GM18951 (cell line): ENCODE measurements around the gene CIAO2A.

ENCODE experiments used
- POLR2A ChIP-seq: IDR thresholded peaks from 4 replicates; pipeline ENCODE4 v1.6.1; 2011; ENCODE audit warnings: mild to moderate bottlenecking; ENCODE audit not compliant: insufficient read length, insufficient read depth; ENCODE audit errors: extremely low read depth
- in situ Hi-C: fragments of 300-500 bp; cut with MboI; formaldehyde crosslinking; loops from one replicate; pipeline ENCODE4 v1.12.0; 2022; ENCODE audit warnings: low sequenced_read_pairs, mixed read lengths, inconsistent platforms; ENCODE audit not compliant: unreplicated experiment

Gene CIAO2A

DNA sequence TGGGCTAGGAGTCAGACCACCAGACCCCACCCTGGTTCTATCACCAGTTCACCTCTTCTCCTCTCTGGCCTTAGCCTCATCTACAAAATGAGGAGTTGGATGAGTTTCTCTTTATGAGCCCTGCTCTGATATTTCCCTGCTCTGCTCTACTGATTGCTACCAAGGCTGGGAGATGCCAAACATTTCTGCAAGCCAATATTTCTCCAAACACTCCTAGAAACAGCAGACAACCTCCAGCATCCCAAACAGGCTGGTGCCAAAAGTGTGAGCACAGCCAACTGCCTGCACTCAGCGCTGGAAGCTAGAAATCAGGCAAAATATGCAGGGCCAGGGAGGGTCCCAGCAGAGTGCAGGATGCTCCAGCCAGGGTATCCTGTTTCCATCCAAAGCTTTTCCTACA is 58.1 kb downstream of the CIAO2A start:
- in situ Hi-C loops: no loop called here
- no peak for TF ChIP-seq POLR2A

DNA sequence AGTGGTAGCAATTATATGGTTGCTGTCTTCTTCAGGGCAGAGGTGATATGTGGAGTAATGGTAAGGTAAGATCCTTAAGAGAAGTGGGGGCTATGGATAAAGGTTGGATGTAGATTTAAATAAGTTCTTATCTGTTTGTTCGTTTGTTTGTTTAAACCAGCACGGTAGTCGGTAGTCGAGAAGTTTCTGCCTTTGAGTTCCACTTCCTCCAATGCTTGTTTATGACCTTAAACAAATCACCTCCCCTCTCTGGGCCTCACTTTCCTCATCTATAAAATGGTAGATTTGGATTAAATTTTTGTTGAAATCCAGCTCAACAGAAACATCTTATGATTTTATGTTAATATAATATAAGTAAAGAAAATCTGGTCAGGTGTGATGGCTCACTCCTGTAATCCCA is 59.1 kb downstream of the CIAO2A start:
- in situ Hi-C loops: no loop called here
- no peak for TF ChIP-seq POLR2A

DNA sequence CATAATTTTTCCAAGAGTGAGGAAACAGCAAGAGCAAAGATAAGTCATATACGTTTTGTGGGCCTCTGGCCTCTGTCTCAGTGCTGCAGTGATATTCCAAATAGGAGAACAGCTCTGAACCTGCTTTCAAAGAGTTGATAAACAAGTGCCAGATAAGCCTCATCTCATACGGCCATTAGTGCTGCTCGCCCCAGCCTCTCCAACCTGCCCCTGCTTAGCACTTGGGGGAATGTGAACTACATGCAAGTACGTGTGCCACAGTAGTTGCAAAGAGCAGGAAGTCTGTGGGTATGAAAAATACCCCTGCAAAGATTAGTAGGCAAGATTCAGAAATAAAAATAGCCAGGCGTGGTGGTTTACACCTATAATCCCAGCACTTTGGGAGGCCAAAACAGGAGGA is 61.3 kb downstream of the CIAO2A start:
- in situ Hi-C loops: no loop called here
- no peak for TF ChIP-seq POLR2A

DNA sequence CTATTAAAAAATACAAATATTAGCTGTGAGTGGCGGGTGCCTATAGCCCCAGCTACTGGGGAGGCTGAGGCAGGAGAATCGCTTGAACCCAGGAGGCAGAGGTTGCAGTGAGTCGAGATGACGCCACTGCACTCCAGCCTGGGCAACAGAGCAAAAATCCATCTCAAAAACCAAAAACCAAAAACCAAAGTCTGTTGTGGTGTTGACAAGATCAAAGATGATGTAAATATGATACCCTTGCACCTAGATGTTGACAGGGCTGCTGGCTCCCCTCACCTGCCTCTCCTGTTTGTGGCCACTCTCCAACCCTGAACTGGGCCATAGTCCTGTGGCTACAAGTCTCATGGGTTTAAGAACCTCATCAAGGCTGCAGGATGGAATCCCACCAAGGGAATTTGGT is 63.5 kb downstream of the CIAO2A start:
- no peak for TF ChIP-seq POLR2A
- in situ Hi-C loops: no loop called here

DNA sequence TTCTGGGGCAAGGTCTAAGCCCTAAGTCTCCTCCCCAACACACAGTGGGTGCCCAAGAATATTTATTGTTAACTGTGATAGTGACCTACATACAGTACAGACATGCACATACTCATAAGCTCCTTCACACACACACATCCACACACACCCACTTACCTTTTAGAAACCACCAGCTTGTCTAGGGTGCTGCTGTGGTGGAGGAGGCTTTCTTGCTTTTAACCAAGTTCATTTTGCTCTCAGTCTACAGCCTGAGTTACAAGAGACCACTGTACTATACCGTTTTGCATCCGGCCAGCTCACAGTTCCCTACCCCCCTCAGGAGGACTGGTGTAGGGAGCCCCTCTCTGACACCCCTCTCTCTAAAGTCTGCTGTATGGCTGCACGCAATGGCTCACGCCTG is 64.0 kb downstream of the CIAO2A start:
- in situ Hi-C loops: no loop called here
- no peak for TF ChIP-seq POLR2A

DNA sequence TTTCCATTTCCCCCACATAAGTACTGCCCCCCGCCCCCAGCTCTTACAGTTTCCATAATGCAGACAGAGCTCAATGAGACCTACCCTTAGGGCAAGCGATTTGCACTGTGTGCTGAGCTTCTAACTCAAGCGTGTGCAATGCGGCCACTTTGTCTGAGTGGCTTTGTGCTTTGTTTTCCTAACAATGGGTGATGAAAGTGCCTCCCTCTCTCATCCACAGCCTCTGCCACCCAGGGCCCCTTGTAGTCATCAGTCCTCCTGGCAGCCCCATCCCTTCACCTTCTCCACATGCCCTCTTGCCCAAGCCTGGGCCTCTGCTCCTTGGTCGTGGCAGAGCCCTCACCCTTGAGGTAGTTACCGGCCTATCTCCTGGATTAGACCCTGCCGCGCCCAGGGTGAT is 64.5 kb downstream of the CIAO2A start:
- no peak for TF ChIP-seq POLR2A
- in situ Hi-C loops: no loop called here

DNA sequence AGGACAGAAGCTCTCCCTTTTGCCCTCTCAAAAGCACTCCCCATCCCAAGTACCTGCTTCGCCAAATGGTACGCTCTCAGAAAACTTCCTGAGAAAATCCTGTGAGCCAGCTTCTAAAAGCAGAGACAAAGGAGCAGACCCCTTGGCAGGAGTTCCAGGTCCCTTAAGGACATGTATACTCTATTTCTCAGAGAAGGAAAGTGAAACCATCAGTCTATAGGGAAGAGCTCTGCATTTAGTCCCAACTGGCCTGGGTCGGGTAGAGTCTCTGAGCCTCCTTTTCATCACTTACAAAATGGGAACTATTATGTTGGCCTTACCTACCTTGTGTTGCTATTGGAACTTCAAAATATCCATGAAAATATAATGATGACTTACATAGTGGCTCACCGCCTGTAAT is 67.0 kb downstream of the CIAO2A start:
- no peak for TF ChIP-seq POLR2A
- in situ Hi-C loops: no loop called here

DNA sequence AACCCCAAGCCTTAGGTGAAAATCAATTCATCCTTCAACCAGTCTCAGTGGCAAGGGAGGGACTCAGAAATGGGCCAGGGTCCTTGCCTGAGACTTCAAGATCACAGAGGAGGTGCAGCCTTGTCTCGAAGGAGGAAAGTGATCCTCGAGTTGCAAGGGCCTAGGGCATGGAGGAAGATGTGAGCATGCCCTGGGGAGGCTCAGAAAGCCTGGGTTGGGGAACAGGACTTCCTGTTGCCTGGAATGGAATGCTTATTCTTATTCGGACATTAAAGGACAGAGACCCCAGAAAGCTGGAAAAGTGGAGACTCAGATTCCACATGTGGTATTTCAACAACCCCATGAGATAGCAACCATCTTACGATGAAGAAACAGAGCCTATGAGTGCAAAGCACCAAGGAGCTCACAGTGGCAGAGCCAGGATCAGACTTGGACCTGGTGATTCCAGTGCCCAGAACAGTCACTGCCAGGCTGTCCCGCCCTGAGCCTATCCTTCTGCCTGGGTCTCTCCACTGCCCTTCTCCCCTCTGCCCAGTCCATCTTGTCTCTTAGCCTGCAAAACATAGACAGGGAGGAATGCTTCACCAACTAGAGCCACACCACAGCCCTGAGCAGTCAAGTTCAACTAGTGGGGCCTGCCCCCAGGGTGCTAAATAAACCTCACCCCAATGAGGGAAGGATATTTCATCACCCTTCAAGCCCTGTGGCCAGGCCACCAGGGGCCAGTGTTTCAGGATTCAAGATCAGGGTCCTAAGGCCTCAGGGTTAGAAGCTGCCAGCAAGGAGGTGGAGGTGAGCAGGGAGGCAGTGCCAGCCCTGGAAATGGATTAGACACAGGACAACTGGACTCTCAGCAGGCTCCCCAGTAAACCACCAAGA is 69.2 kb downstream of the CIAO2A start:
- no peak for TF ChIP-seq POLR2A
- in situ Hi-C loops: no loop called here

DNA sequence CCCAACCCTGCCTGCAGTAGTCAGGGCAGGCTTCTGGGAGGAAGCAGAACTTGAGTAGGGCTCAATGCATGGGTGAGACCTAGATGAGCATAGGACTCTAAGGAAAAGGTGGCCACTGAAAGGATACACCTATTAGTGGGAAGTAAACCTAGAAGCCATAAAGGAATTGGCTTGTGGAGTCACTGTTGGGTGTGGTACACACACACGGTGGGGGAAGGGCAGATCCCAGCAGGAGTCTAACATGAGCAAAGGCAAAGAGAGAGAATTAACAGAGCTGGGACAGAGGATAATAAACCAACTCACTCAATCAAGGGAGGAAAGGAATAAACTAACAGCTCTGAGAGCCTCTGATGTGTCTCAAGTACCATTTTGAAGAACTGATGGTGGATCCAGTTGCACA is 70.4 kb downstream of the CIAO2A start:
- no peak for TF ChIP-seq POLR2A
- in situ Hi-C loops: no loop called here

DNA sequence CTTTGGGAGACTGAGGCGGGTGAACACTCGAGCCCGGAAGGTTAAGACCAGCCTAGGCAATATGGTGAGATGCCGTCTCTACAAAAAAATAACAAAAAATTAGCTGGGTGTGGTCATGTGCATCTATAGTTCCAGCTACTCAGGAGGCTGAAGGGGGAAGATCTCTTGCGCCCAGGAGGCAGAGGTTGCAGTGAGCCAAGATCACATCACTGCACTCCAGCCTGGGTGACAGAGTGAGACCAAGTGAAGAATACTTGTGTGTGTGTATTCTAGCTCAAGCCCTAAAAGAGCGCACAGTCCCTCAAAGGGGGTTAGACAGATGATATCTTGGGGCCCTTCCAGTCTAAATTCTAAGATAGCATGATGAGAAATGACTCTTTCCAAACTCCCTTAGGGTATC is 71.1 kb downstream of the CIAO2A start:
- in situ Hi-C loops: no loop called here
- TF ChIP-seq POLR2A: no peak
